ENCODE results near the gene PRDX5. TPM values are rescaled to one million over a fixed set of nuclear protein-coding genes. Genes with fewer than 3 reads are reported as not detected.

Gene PRDX5
- total RNA-seq, 1 experiment from 2014 or later, result 228 TPM

DNA sequence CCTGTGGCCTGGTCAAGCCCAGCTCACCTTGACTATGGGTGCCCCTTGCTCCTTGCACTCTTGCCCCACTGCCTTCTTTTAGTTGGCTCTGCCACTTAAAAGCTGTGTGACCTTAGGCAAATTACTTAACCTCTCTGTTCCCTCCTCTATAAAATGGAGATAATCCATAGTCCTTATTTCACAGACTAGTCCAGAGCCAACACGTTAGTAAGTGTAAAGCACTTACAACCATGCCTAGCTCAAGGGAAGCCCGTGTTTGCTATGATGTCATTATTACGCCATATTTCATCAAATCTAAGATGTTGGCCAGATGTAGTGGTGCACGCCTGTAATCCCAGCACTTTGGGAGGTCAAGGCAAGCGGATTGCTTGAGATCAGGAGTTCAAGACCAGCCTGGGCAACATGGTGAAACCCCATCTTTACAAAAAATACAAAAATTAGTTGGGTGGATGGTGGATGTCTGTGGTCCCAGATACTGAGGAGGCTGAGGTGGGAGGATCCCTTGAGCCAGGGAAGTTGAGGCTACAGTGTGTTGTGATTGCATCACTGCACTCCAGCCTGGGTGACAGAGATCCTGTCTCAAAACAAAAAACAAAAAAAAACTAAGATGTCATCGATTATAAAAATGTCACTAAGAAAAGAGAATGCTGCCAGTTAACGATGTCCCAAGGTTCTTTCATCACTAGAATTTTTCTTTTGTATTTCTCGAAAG lies 19.8 kb downstream of the PRDX5 start:
- no peak overlapping the region for H3K27ac Mint-ChIP-seq
- H3K27me3 Mint-ChIP-seq (ENCODE audit: low read depth), result peaks cover 17% of the 10 kb centered on the region
- Histone ChIP-seq H4K8ac (replicated peaks; ENCODE audit: insufficient read length, low read depth, low read length) (no peak overlapping the region), H3K4me1 (ENCODE audit: insufficient read depth, low read length) (no peaks in the 10 kb centered on the region; the same call in 1 of the 2 replicates), H2AK5ac (ENCODE audit: insufficient read length, low read length) (no peak overlapping the region), H2BK12ac (ENCODE audit: insufficient read length, low read depth, low read length) (no peak overlapping the region), H3K23ac (ENCODE audit: insufficient read length, low read depth, low read length) (no peak overlapping the region), H3K56ac (ENCODE audit: insufficient read length, low read depth, low read length) (no peak overlapping the region), H2BK20ac (ENCODE audit: low read depth, low read length, poor library complexity, severe bottlenecking) (no peak overlapping the region), H3K79me2 (ENCODE audit: insufficient read depth, low read length) (no peaks in the 10 kb centered on the region), H3K27me3 (ENCODE audit: insufficient read depth, low read length) (no peaks in the 10 kb centered on the region), H3K27ac (ENCODE audit: insufficient read length, low read depth, low read length) (no peak overlapping the region), H4K5ac (ENCODE audit: insufficient read length, low read depth, low read length) (no peak overlapping the region), H3K9me3 (ENCODE audit: control insufficient read depth, low read depth, low read length) (no peaks in the 10 kb centered on the region), H3K18ac (ENCODE audit: insufficient read length, low read depth, low read length) (no peak overlapping the region), H3K4me2 (ENCODE audit: insufficient read depth, insufficient read length, low read length) (no peak overlapping the region), H3K9ac (ENCODE audit: extremely low read depth, insufficient read length, low read length) (no peak overlapping the region), H2BK120ac (ENCODE audit: low read depth, low read length, poor library complexity, severe bottlenecking) (no peak overlapping the region), H3K14ac (ENCODE audit: insufficient read depth, low read length) (no peak overlapping the region), H4K20me1 (ENCODE audit: control insufficient read depth, insufficient read depth, insufficient read length) (no peaks in the 10 kb centered on the region), H2BK15ac (ENCODE audit: low read depth, low read length) (no peak overlapping the region), H2AFZ (ENCODE audit: low read length) (no peak overlapping the region), H3K23me2 (ENCODE audit: insufficient read length, low read depth, low read length, poor library complexity, severe bottlenecking) (peaks cover 17% of the 10 kb centered on the region), H3K4ac (ENCODE audit: low read depth, low read length) (no peak overlapping the region), H2BK5ac (ENCODE audit: insufficient read length, low read length) (no peak overlapping the region), H3K79me1 (ENCODE audit: insufficient read depth, low read depth, low read length, poor library complexity, severe bottlenecking) (no peaks in the 10 kb centered on the region), H3T11ph (ENCODE audit: low read length) (no peak overlapping the region), H4K91ac (ENCODE audit: insufficient read length, low read depth, low read length) (no peak overlapping the region)
- TF ChIP-seq, protein P1, sequence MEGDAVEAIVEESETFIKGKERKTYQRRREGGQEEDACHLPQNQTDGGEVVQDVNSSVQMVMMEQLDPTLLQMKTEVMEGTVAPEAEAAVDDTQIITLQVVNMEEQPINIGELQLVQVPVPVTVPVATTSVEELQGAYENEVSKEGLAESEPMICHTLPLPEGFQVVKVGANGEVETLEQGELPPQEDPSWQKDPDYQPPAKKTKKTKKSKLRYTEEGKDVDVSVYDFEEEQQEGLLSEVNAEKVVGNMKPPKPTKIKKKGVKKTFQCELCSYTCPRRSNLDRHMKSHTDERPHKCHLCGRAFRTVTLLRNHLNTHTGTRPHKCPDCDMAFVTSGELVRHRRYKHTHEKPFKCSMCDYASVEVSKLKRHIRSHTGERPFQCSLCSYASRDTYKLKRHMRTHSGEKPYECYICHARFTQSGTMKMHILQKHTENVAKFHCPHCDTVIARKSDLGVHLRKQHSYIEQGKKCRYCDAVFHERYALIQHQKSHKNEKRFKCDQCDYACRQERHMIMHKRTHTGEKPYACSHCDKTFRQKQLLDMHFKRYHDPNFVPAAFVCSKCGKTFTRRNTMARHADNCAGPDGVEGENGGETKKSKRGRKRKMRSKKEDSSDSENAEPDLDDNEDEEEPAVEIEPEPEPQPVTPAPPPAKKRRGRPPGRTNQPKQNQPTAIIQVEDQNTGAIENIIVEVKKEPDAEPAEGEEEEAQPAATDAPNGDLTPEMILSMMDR (conservative IDR thresholded peaks at IDR 0.05), result no peak
- WGBS (ENCODE audit: extremely low coverage, insufficient read length, low lambda C conversion rate), result no CpG with 5 or more reads among the region's 8 CpGs
- no peaks in the 10 kb centered on the region for H3K36me3 Mint-ChIP-seq (ENCODE audit: insufficient read depth in 1 of 3, low read depth in 3 of 3)
- no peak for DNase-seq
- H3K4me1 Mint-ChIP-seq, result peaks cover 7 to 28% of the 10 kb centered on the region in 2 experiments
- no peak overlapping the region for H3K4me3 Mint-ChIP-seq
- no peaks in the 10 kb centered on the region for H3K9me3 Mint-ChIP-seq
